ENCODE measurements around the gene EFCAB6. TPM values are rescaled to one million over a fixed set of nuclear protein-coding genes. Genes with fewer than 3 reads are reported as not detected.

Gene EFCAB6
- total and polyA plus RNA-seq, 2 donors (not counting 1 experiment from before 2014, with no cell fraction given), result 0.07 to 0.10 TPM

GRCh38 chr22:43839781-43840180, 27.7 kb upstream of the EFCAB6 start:
- Histone ChIP-seq H3K9ac (ENCODE audit: low read length) (no peak overlapping the region), H3K4me3 (ENCODE audit: control extremely low read depth in 1 of 5, extremely low read depth in 1 of 5, insufficient read depth in 1 of 5, low read depth in 2 of 5, low read length in 4 of 5) (no peak overlapping the region), H3K4me2 (replicated peaks; ENCODE audit: low read depth, low read length, poor library complexity, severe bottlenecking) (no peak overlapping the region), H3K4me1 (ENCODE audit: control insufficient read depth in 2 of 2, insufficient read depth in 2 of 2, low read length in 2 of 2) (no peaks in the 10 kb centered on the region), H3K27me3 (replicated peaks in 1 of 4; ENCODE audit: control extremely low read depth in 1 of 4, control insufficient read depth in 3 of 4, insufficient read depth in 4 of 4, low read length in 3 of 4) (no peaks in the 10 kb centered on the region), H2AFZ (ENCODE audit: insufficient read depth, low read depth, low read length, poor library complexity, severe bottlenecking) (no peak overlapping the region), H3K79me2 (ENCODE audit: control insufficient read depth, insufficient read depth, low read length) (no peaks in the 10 kb centered on the region), H3K9me3 (ENCODE audit: control extremely low read depth in 1 of 3, control insufficient read depth in 2 of 3, insufficient read depth in 1 of 3, low read length in 2 of 3) (no peaks in the 10 kb centered on the region), H3K36me3 (replicated peaks in 1 of 2; ENCODE audit: control extremely low read depth in 1 of 2, control insufficient read depth in 1 of 2, extremely low read depth in 1 of 2, insufficient read depth in 2 of 2, low read length in 1 of 2) (no peaks in the 10 kb centered on the region), H3K27ac (ENCODE audit: low read length in 2 of 2) (no peak overlapping the region), H4K20me1 (ENCODE audit: control insufficient read depth, insufficient read depth, low read length, poor library complexity, severe bottlenecking) (no peaks in the 10 kb centered on the region)
- no peak for DNase-seq
- Mint-ChIP-seq H3K4me3 (no peak overlapping the region), H3K4me1 (no peaks in the 10 kb centered on the region), H3K27me3 (no peaks in the 10 kb centered on the region), H3K9me3 (ENCODE audit: insufficient read depth) (no peaks in the 10 kb centered on the region), H3K27ac (no peak overlapping the region)
- POLR2A ChIA-PET, result no interaction called here
- ATAC-seq (ENCODE audit: low read depth), result no peak
- intact Hi-C loops (cut with micrococcal nuclease), result no loop called here
- TF ChIP-seq EZH2 (IDR thresholded peaks at IDR 0.05; ENCODE audit: borderline replicate concordance, insufficient read depth, low read depth, low read length, poor library complexity, severe bottlenecking) (no peak), CTCF (IDR thresholded peaks at IDR 0.05) (no peak)
- CTCF ChIA-PET, result no interaction called here
- 48% methylated on average over 8 of the region's 8 CpGs for WGBS (ENCODE audit: insufficient coverage)

GRCh38 chr22:43838571-43839307, 26.6 kb upstream of the EFCAB6 start:
- no peak overlapping the region for H3K27ac ChIP-seq (ENCODE audit: low read length in 2 of 2)
- intact Hi-C loops (cut with micrococcal nuclease), result no loop called here
- no peaks in the 10 kb centered on the region for H3K9me3 ChIP-seq (ENCODE audit: control extremely low read depth in 1 of 3, control insufficient read depth in 2 of 3, insufficient read depth in 1 of 3, low read length in 2 of 3)
- Mint-ChIP-seq H3K27me3 (no peaks in the 10 kb centered on the region), H3K9me3 (ENCODE audit: insufficient read depth) (no peaks in the 10 kb centered on the region), H3K4me1 (no peaks in the 10 kb centered on the region), H3K4me3 (no peak overlapping the region), H3K27ac (no peak overlapping the region)
- ATAC-seq (ENCODE audit: low read depth), result no peak
- no peak for DNase-seq
- no peaks in the 10 kb centered on the region for H3K79me2 ChIP-seq (ENCODE audit: control insufficient read depth, insufficient read depth, low read length)
- H3K36me3 ChIP-seq (replicated peaks in 1 of 2; ENCODE audit: control extremely low read depth in 1 of 2, control insufficient read depth in 1 of 2, extremely low read depth in 1 of 2, insufficient read depth in 2 of 2, low read length in 1 of 2), result no peaks in the 10 kb centered on the region
- no peak overlapping the region for H3K9ac ChIP-seq (ENCODE audit: low read length)
- WGBS (ENCODE audit: insufficient coverage), result 92% methylated on average over 25 of the region's 25 CpGs
- no peak overlapping the region for H3K4me2 ChIP-seq (replicated peaks; ENCODE audit: low read depth, low read length, poor library complexity, severe bottlenecking)
- H4K20me1 ChIP-seq (ENCODE audit: control insufficient read depth, insufficient read depth, low read length, poor library complexity, severe bottlenecking), result no peaks in the 10 kb centered on the region
- H2AFZ ChIP-seq (ENCODE audit: insufficient read depth, low read depth, low read length, poor library complexity, severe bottlenecking), result no peak overlapping the region
- H3K4me1 ChIP-seq (ENCODE audit: control insufficient read depth in 2 of 2, insufficient read depth in 2 of 2, low read length in 2 of 2), result no peaks in the 10 kb centered on the region
- POLR2A ChIA-PET, result no interaction called here
- TF ChIP-seq EZH2 (IDR thresholded peaks at IDR 0.05; ENCODE audit: borderline replicate concordance, insufficient read depth, low read depth, low read length, poor library complexity, severe bottlenecking), result no peak
- TF ChIP-seq CTCF (IDR thresholded peaks at IDR 0.05), result no peak
- no peak overlapping the region for H3K4me3 ChIP-seq (ENCODE audit: control extremely low read depth in 1 of 5, extremely low read depth in 1 of 5, insufficient read depth in 1 of 5, low read depth in 2 of 5, low read length in 4 of 5)
- no peaks in the 10 kb centered on the region for H3K27me3 ChIP-seq (replicated peaks in 1 of 4; ENCODE audit: control extremely low read depth in 1 of 4, control insufficient read depth in 3 of 4, insufficient read depth in 4 of 4, low read length in 3 of 4)
- CTCF ChIA-PET, result no interaction called here
